Adrenal gland (tissue), 12 donors: Measurements from ENCODE around the gene CREBBP. TPM values are rescaled to one million over a fixed set of nuclear protein-coding genes. Genes with fewer than 3 reads are reported as not detected.
"Not testable (repeated sequence)": the region's sequence is repeated elsewhere in the genome, so short reads cannot be mapped to it uniquely, and the experiment has no call there.

Experiments used
- DNase-seq, 7 donors: peaks; one replicate each; pipeline ENCODE4 v3.0.0-alpha.2; 2019 to 2020
- H3K27ac ChIP-seq, 5 donors: fragments of 200-600 bp; sonication (generic) in 4 of 5; 1 replicate in 3 of 5; 2 replicates in 2 of 5; pipeline versions ENCODE4 v1.5.1 to v1.8.0; 2016 to 2020; ENCODE audit warnings: mild to moderate bottlenecking in 1 of 5
- H3K27me3 ChIP-seq: fragments of 200-600 bp; 2 replicates; pipeline ENCODE4 v1.8.0; 2021
- H3K36me3 ChIP-seq, 2 donors: fragments of 200-600 bp; replicated peaks in 1 of 2; 1 replicate in 1 of 2; 2 replicates in 1 of 2; pipeline versions ENCODE4 v1.5.1 to v1.8.0; 2018 to 2022
- H3K4me1 ChIP-seq, 2 donors: fragments of 200-600 bp; replicated peaks in 1 of 2; 1 replicate in 1 of 2; 2 replicates in 1 of 2; pipeline versions ENCODE4 v1.5.1 to v1.8.0; 2018 to 2021
- H3K4me3 ChIP-seq, 4 donors: fragments of 200-600 bp; sonication (generic) in 3 of 4; one replicate each; pipeline ENCODE4 v1.5.1; 2016 to 2018
- H3K9me3 ChIP-seq, 3 donors: fragments of 200-600 bp; sonication (generic) in 1 of 3; replicated peaks in 1 of 3; 1 replicate in 2 of 3; 2 replicates in 1 of 3; pipeline versions ENCODE4 v1.5.1 to v1.8.0; 2016 to 2021
- CTCF ChIP-seq, 6 experiments: fragments of 450-650 bp in 4 of 6; fragments of 200-600 bp in 2 of 6; sonication (generic) in 1 of 6; IDR thresholded peaks; 1 replicate in 5 of 6; 2 replicates in 1 of 6; pipeline versions ENCODE4 v1.5.1 to v1.8.0; 2016 to 2021; ENCODE audit warnings: antibody characterized with exemption in 6 of 6, mild to moderate bottlenecking in 2 of 6, moderate library complexity in 1 of 6
- POLR2A ChIP-seq, 2 donors: fragments of 450-650 bp; IDR thresholded peaks; one replicate each; pipeline ENCODE4 v1.6.1; 2017; ENCODE audit warnings: antibody characterized with exemption in 2 of 2, mild to moderate bottlenecking in 2 of 2, moderate library complexity in 1 of 2
- WGBS, 4 donors: extraction: QIAGEN DNeasy Blood & Tissue Kit in 2 of 4; methylation state at CpG; one replicate each; pipeline versions ENCODE4 v1.1.5 to v1.1.7; 2013 to 2017; 5-methylcytosine and 5-hydroxymethylcytosine counted together
- intact Hi-C, 2 donors: fragments of 100-400 bp; cut with DNase I; formaldehyde crosslinking; loops; one replicate each; pipeline versions ENCODE4 v1.14.1 to v1.15.0; 2022 to 2023
- polyA plus RNA-seq, 3 donors: library from polyadenylated mRNA; stranded (reverse); fragments of 200-250 nt in 2 of 3; fragments of 350-450 nt in 1 of 3; fragmentation: Illumina TruSeq in 1 of 3; extraction: RNeasy Lipid Tissue Mini Kit (QIAGEN cat#74804) in 1 of 3; gene quantifications; one replicate each; pipeline ENCODE4 v1.2.3, GENCODE V29; 2013 to 2014
- total RNA-seq, 9 donors: library from RNA; depleted of rRNA in 4 of 9; stranded (reverse); fragments of >200 nt in 4 of 9; fragments of 120-200 nt in 1 of 9; fragmentation: NEBNext Ultra II Directional in 1 of 9; extraction: Animal tissue kit (Norgen Biotek cat#: 25700) in 1 of 9; gene quantifications; one replicate each; pipeline versions ENCODE4 v1.1.0 to v1.2.4, GENCODE V29; 2013 to 2023
- donor health status: healthy with polysubstance abuse.
- donor health status: Bipolar disorder and iron deficiency.
- donor health status: DM: yes; HTN: yes; CAD: no.
- donor health status: DM: no; HTN: no; CAD: no.
- donor health status: DM: no; HTN: no; CAD: no.
- donor health status: DM: yes; HTN: yes; CAD: no.

CREBBP gene
- total and polyA plus RNA-seq, 12 donors, result 13.7 to 67.7 (median 44.1) TPM

- TF ChIP-seq CTCF (IDR thresholded peaks at IDR 0.05) (no peak), POLR2A (IDR thresholded peaks at IDR 0.05) (no peak)
- H3K27me3 ChIP-seq, result no peaks in the 10 kb centered on the region
- H3K9me3 ChIP-seq, result no peaks in the 10 kb centered on the region
- H3K36me3 ChIP-seq, result no peaks in the 10 kb centered on the region
- intact Hi-C loops, result no loop called here
- no peak overlapping the region for H3K4me3 ChIP-seq
- H3K4me1 ChIP-seq, result no peaks in the 10 kb centered on the region
- DNase-seq, result no peak
- 79 to 90% (median 81%) methylated on average over 4 of the region's 4 CpGs for WGBS, 4 donors
- no peak overlapping the region for H3K27ac ChIP-seq
Observed at GRCh38 chr16:3889059-3889458, 8.5 kb upstream of the CREBBP start.

- H3K36me3 ChIP-seq, H3K4me1 ChIP-seq, H3K27ac ChIP-seq, DNase-seq, H3K27me3 ChIP-seq, intact Hi-C loops, H3K9me3 ChIP-seq, H3K4me3 ChIP-seq: not testable (repeated sequence)
- 87 to 90% (median 88%) methylated on average over 3 to 5 of the region's 5 CpGs for WGBS, 4 donors
Observed at GRCh38 chr16:3885999-3886398, 5.5 kb upstream of the CREBBP start.

- H3K4me3 ChIP-seq, result no peak overlapping the region
- intact Hi-C loops, result no loop called here
- WGBS, 4 donors, result 78 to 87% (median 83%) methylated on average over 6 of the region's 6 CpGs
- no peaks in the 10 kb centered on the region for H3K27me3 ChIP-seq
- no peaks in the 10 kb centered on the region for H3K36me3 ChIP-seq
- TF ChIP-seq POLR2A (IDR thresholded peaks at IDR 0.05), result no peak
- no peak for TF ChIP-seq CTCF (IDR thresholded peaks at IDR 0.05)
- no peak overlapping the region for H3K27ac ChIP-seq
- H3K9me3 ChIP-seq, result no peaks in the 10 kb centered on the region
- DNase-seq, result no peak
- H3K4me1 ChIP-seq, result peaks cover 0 to 4% of the 10 kb centered on the region in 2 donors
Observed at GRCh38 chr16:3884398-3884797, 3.9 kb upstream of the CREBBP start.

GRCh38 chr16:3882531-3882930 lies 2.0 kb upstream of the CREBBP start:
- no peak overlapping the region for H3K4me3 ChIP-seq
- peaks cover 9 to 14% of the 10 kb centered on the region in 2 donors for H3K4me1 ChIP-seq
- H3K27ac ChIP-seq, result no peak overlapping the region
- TF ChIP-seq CTCF (IDR thresholded peaks at IDR 0.05) (no peak), POLR2A (IDR thresholded peaks at IDR 0.05) (no peak)
- H3K36me3 ChIP-seq, result no peaks in the 10 kb centered on the region
- intact Hi-C loops, result no loop called here
- no peaks in the 10 kb centered on the region for H3K27me3 ChIP-seq
- no peaks in the 10 kb centered on the region for H3K9me3 ChIP-seq
- 88 to 94% (median 93%) methylated on average over 3 of the region's 3 CpGs for WGBS, 4 donors
- no peak for DNase-seq

- H3K4me1 ChIP-seq, result peaks cover 18 to 24% of the 10 kb centered on the region in 2 donors
- H3K4me3 ChIP-seq, result peak overlapping the region in 1 of 4 donors; percentile 99
- no peak for TF ChIP-seq POLR2A (IDR thresholded peaks at IDR 0.05)
- no peak for TF ChIP-seq CTCF (IDR thresholded peaks at IDR 0.05)
- no peaks in the 10 kb centered on the region for H3K36me3 ChIP-seq
- WGBS, 4 donors, result 67 to 90% (median 77%) methylated on average over 14 to 30 of the region's 30 CpGs
- no peak overlapping the region for H3K27ac ChIP-seq
- peak in 1 of 7 donors; percentile 33 for DNase-seq
- no peaks in the 10 kb centered on the region for H3K9me3 ChIP-seq
- intact Hi-C loops, result no loop called here
- no peaks in the 10 kb centered on the region for H3K27me3 ChIP-seq
Observed at GRCh38 chr16:3881499-3881990, 1.0 kb upstream of the CREBBP start.
